CD4-positive, alpha-beta T cell treated with Interleukin-4 for 1 hour (primary cell): ENCODE results near the gene EYA4.

Experiments used
- DNase-seq, 2 donors: peaks; one replicate each; pipeline ENCODE4 v3.0.0-alpha.2; 2020 to 2022

EYA4 gene

DNA sequence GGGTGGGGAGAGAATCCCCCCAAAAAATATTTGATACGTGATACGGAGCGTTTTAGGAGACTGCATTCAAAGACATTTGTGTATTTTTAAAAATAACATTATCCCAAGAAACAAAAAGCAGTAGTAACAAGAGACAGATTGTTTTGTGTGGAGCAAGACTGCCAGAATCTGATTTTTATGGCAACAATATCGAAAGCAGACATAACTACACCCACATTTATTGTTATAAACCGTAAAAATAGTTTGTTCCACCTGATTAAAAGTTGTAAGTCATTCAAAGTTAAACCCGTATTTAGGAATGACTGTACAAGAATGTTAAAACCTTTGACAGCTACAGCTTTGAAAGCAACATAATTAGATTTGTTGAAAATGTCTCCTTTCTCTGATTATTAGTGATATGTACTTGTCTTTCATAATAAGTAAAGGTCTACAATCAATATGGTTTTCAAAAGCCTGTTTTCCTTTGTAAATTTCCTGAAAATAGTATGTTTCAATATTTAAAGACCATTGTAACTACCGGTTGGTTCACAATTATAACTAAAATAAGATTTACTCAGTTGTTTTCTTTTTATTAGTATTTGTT, 2.7 kb downstream of the EYA4 start:
- no peak for DNase-seq

DNA sequence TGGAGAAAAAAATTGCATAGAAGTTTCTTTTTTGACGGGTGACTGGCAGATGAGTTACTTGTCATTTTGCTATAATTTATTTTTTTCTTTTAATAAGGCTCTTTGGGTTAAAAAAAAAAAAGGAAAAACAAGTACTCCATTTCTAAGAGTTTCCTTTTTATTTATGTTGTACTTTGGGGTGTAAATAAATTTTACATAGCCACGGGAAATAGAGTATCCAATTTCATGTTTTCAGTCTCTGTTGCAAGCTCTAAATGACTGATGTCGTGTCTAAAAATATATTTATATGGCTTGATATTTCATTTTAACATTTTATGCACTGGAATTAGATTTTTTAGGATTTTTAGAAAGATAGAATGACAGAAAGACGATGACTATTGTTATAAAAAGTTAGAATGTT, 3.4 kb downstream of the EYA4 start:
- DNase-seq: no peak

GRCh38 chr6:133245007-133245406, 3.9 kb downstream of the EYA4 start:
- DNase-seq: no peak

GRCh38 chr6:133245422-133245903, 4.3 kb downstream of the EYA4 start:
- no peak for DNase-seq

- no peak for DNase-seq
Observed at GRCh38 chr6:133247581-133247980, 6.4 kb downstream of the EYA4 start.

- no peak for DNase-seq
Observed at GRCh38 chr6:133248241-133249001, 7.3 kb downstream of the EYA4 start.

DNA sequence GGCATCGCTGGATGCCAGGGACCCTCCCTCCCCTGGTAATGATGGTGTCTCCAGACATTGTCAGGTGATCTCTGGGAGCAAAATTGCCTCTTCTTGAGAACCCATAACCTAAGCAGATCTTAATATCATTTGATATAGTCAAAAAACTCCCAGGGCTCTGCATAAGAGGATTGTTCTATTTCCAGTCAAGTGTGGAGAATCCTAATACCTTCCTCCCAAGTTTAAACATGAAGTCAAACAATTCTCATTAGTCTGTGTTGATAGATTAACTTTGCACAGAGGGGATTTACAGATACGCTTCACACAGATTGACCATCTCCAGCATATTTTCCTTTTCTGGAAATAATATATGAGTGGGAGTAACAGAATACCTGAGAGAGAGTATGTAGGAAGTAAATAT, 10.5 kb downstream of the EYA4 start:
- no peak for DNase-seq

- no peak for DNase-seq
Observed at GRCh38 chr6:133254552-133255228, 13.5 kb downstream of the EYA4 start.

- DNase-seq: no peak
Observed at GRCh38 chr6:133257545-133258105, 16.5 kb downstream of the EYA4 start.

DNA sequence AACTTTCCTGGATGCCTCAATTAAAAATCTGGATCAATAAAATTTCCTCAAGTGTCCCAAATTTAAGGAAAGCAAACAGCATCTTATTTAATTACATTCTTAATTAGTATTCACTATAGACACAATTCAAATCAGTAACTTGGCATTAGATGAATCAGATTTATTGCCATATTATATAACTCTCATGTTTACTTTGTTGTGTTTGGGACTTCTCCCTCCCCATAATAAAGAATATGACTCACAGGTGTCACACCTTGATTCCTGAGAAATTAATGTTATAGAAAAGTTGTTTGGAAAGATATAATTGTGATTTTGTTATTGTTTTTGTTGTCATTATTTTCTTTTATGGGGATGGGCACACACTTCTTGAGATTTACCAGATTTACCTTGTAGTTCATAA, 18.4 kb downstream of the EYA4 start:
- DNase-seq: no peak

GRCh38 chr6:133262804-133263203, 21.6 kb downstream of the EYA4 start:
- DNase-seq: no peak

GRCh38 chr6:133265066-133265465, 23.9 kb downstream of the EYA4 start:
- no peak for DNase-seq

DNA sequence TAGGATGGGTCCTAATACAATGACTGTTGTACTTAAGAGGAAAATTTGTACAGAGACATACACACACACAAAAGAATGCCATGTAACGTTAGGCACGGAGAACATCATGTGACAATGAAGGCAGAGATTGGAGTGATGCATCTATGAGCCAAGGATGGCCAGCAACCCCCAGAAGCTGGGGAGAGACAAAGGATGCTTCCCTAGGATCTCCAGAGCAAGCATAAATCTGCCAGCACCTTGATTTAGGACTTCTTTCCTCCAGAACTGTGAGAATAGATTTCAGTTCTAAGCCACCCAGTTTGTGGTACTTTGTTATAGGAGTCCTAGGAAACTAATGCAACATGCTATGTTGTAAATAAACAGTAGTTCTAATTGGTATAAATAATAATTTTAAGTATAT, 25.0 kb downstream of the EYA4 start:
- DNase-seq: no peak

DNA sequence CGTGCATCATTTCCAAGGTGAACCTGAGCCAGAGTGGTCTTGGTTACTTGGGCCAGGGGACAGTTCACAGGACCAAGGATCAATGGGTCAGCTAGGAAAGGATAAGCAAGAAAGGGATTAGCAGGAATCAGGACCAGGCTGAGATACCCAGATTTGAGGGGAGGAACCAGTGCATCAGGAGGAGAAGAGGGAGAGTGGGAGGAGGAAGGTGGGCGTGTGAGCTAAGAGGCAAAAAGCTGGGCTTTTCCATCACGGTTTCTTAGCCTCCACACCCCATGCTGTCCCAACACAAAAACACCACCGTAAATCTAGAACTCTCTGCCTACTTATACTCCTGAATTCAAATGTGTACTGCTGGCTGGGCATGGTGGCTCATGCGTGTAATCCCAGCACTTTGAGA, 27.5 kb downstream of the EYA4 start:
- DNase-seq: no peak

GRCh38 chr6:133274813-133275212, 33.7 kb downstream of the EYA4 start:
- no peak for DNase-seq

DNA sequence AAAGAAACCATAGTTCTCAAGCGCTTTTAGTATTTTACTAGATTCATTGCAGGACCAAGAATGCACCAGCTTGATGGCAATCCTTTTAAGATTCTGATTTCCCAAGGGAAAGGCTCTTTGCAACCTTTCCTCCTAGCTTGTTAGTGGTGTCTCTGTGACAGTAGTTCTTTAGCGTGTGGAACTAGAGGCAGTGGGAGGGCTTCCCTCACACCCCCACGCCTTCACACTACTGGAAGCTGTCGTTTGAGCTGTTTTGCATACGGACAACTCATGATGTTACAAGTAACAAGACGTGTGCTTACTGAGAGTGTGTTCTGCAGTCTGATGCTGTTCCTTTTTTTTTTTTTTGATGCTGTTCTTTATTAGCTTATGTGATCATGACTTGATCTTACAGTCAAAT, 34.1 kb downstream of the EYA4 start:
- no peak for DNase-seq

GRCh38 chr6:133277228-133277899, 36.2 kb downstream of the EYA4 start:
- DNase-seq: no peak

DNA sequence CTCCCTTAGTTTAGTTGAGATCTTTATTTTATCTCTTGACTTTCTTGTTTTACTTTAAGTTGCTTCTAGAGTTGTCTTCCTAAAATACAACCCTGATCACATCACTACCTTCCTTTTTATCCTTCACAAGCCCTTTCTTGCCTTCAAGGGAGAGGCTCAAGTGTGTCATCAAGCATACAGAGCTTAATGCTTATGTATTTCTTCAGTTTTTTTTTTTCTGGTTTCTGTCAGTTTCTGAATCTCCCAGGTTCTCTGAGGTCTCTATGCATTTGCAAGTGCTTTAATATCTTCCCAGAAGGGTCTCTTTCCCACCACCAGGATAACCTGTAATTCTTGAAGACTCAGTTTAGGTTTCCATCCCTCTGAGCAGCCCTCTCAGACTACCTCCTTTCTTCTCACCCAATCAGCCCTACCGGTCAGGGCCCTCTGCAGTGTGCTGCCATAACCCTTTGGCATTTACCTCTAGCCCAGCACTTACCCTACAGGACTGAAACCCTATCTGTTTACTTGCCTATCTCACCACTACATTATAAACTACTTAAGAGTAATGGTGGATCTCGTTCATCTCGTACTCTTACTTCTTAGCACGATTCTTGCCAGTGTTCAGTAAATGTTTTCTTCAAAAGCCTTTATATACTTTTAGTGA, 36.9 kb downstream of the EYA4 start:
- DNase-seq: no peak

DNA sequence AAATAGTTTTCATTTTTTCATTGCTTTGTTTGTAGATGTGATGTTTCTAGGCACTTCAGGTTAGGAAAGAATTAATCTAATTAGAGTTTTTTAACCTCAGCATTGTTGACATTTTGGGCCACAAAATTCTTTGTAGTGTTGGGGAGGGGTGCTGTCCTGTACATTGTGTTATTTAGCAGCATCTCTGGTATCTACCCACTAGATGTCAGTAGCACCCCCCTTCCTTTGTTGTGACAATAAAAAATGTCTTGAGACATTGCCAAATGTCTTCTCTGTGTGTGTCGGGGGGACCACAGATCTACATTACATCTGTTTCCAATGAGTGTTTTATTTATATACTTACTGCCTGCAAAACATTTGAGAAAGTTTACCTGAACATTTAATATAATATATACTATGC, 45.6 kb downstream of the EYA4 start:
- no peak for DNase-seq

- no peak for DNase-seq
Observed at GRCh38 chr6:133288662-133289061, 47.5 kb downstream of the EYA4 start.

DNA sequence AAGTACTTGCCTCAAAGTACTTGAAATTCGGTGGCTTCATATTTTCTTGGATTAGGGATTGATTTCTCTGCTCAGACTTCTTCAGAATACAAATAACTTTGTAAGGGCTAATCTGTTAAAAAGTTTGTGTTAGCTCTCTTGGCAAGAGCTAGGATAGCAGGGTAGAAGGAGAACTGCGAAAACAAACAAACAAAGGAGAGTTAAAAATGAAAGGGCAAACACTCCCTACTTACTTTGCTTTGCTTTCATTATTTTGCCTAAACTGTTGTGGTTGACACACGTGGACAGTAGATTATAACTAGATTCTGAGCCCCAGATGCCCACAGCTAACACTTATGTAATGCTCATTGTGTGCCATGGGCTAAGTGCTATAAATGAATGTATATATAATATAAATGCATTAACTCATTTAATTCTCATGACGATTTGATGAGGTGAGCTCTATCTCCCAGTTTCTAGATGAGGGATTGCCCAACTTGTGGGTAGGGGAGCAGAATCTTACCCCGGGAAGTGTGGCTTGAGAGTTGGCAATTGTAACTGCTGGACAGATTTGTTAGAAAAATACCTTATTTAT, 48.7 kb downstream of the EYA4 start:
- no peak for DNase-seq

- DNase-seq: no peak
Observed at GRCh38 chr6:133290930-133291329, 49.8 kb downstream of the EYA4 start.
